Measurements from ENCODE around the gene OPN1SW.

OPN1SW gene

DNA sequence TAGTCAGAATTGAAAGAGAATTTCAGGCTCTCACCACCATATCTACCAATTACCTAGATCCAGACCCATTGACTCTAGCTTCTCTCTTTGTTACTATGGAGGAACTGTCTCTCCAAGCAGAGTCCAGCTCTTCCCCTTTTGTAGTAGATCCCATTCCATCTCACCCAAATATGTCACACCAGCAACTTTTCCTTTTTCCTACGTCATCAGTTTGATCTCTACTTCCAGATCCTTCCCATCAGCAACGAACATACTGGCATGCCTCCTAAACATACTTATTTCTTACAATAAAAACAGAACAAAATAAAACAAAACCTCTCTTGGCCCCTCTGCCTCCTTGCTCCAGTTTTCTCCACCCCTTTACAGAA lies 42.3 kb downstream of the OPN1SW start:
- no peak for DNase-seq (ENCODE audit: low read depth in 2 of 2)

DNA sequence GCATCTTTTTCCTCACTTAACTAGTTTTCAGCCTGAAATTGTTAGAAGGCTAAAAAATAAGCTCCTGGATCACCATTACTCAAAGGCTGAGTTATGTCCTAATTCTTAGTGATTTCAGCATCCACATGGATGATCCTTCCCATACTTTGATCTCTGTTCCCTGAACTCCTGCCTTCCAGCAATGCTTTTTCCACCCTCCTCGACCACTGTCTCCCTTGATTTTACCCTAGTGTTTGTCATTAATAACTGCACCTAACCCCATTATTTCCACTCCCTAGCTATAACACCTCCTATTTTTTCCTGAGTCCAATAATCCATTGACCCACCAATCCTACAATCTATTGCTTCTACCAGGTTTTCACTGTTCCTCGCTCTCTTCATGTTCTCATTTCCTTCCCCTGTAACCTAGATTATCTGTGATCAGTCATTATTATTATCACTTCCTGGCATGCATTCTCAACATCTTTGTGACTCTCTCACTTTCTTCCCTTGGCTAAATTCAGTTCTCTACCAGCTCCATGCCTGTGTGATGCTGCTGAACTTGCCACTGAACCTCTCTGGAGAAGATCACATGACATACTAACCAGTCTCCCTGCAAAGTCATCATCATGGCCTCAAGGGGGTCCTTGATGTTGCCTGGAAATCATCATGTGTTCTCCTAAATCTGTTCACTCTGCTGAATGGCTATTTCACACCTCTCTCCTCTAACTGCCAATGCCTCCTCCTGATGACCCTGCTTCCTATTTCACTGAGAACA lies 42.9 kb downstream of the OPN1SW start:
- no peak for DNase-seq (ENCODE audit: low read depth in 2 of 2)

GRCh38 chr7:128731184-128731583 lies 44.4 kb downstream of the OPN1SW start:
- DNase-seq (ENCODE audit: low read depth in 2 of 2), result no peak

GRCh38 chr7:128729494-128729893 lies 46.1 kb downstream of the OPN1SW start:
- no peak for DNase-seq (ENCODE audit: low read depth in 2 of 2)

GRCh38 chr7:128728598-128728997 lies 47.0 kb downstream of the OPN1SW start:
- no peak for DNase-seq (ENCODE audit: low read depth in 2 of 2)

- no peak for DNase-seq (ENCODE audit: low read depth in 2 of 2)
Observed at GRCh38 chr7:128727239-128727638, 48.4 kb downstream of the OPN1SW start.

DNA sequence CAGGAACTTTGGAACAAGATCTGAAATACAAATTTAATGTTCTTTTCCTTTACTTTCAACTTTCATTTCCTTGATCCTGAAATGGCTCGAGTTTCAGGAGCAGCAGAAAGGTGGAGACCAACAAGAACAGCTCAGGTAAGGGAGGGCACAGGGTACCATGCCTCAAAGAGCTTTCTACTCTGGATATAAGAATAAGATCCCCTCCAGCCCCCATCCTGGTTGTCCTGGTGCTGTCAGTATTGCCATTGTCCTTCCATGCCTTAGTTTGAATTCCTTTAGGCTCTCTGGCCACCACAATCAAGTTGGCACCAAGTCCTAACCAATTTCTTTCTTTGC lies 48.9 kb downstream of the OPN1SW start:
- no peak for DNase-seq (ENCODE audit: low read depth in 2 of 2)

DNA sequence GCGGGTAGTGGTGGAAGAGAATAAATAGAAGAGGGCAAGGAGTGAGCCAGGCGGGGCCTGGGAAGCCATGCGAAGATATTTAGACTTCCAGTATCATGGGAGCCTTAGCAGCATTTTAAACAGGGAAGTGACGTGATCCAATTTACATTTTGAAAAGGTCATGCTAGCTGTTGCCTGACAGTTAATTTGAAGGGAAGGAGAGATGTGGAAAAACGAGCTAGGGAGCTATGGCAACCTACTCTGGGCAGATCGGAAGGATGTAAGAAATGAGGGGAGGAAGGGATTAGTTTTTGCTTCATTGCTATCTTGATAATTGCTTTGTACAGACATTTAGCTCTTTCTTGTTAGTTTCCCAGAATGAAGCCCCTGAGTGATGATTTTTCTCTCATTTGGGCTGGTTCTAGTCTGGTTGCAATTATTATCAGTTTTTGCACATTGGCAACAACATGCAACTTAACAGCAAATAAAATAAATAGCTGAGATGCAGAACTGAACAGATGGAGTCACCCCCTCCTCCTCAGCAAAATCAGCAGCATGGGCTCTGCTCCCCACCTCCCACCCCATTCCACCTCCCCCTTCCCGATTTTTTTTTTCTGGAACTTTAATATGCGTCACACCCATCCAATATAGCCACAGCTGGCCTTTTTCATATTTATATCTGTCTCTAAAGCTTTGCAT lies 49.4 kb downstream of the OPN1SW start:
- DNase-seq (ENCODE audit: low read depth in 2 of 2), result no peak

GRCh38 chr7:128725531-128725930 lies 50.1 kb downstream of the OPN1SW start:
- no peak for DNase-seq (ENCODE audit: low read depth in 2 of 2)

GRCh38 chr7:128724743-128725142 lies 50.9 kb downstream of the OPN1SW start:
- no peak for DNase-seq (ENCODE audit: low read depth in 2 of 2)

Measured in stimulated activated CD4-positive, alpha-beta T cell treated with anti-CD3 and anti-CD28 coated beads, Interleukin-1b, Interleukin-23, amount 100 ng/mL, for 1 hour (primary cell).